ENCODE data around the gene ENDOU. TPM values are rescaled to one million over a fixed set of nuclear protein-coding genes. Genes with fewer than 3 reads are reported as not detected.

Gene ENDOU
- total RNA-seq, 2 experiments from 2014 or later, result 0.19 TPM; not detected in 1

DNA sequence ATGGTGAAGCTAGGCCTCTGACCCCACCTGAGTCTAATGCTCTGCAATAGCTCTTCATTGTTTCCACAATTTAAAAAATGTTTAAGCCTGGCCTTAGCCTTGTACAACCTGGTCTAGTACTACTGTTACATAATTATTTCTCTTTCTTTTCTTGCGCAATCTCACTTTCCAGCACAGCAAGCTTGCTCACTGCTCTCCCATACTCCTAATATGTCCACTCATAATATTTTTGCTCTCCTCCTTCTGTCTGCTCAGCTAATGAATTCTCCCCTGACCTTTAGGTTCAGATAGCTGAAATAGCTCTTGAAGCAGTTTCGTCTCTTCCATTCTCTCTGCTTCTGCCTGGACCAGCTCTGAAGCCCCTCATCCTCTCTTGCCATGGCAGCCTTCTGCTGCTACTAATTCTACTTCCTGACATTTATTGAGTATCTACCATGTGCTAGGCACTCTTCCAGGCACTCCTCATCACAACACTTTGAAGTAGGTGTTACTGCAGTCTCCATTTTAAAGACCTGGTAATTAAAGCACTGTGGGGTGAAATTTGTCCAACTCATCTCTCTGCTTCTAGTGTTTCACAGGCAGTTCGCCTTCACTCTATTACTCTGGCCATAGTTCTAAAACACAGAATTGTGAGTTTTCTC lies 44.9 kb upstream of the ENDOU start:
- Histone ChIP-seq H4K20me1 (ENCODE audit: insufficient read depth, low read length) (no peaks in the 10 kb centered on the region), H3K79me2 (ENCODE audit: insufficient read depth, low read depth, low read length) (no peaks in the 10 kb centered on the region), H2AFZ (ENCODE audit: low read length) (no peak overlapping the region), H3K9me3 (ENCODE audit: low read length) (no peaks in the 10 kb centered on the region), H3K9me2 (ENCODE audit: insufficient read depth, low read length) (no peaks in the 10 kb centered on the region), H3K36me3 (ENCODE audit: insufficient read depth, low read length) (no peaks in the 10 kb centered on the region), H3K4me2 (ENCODE audit: low read length) (no peak overlapping the region), H3K4me3 (ENCODE audit: low read depth, low read length, poor library complexity, severe bottlenecking) (no peak overlapping the region), H3K27ac (ENCODE audit: low read depth, low read length, poor library complexity, severe bottlenecking) (no peak overlapping the region), H3K4me1 (ENCODE audit: insufficient read depth, low read length, poor library complexity, severe bottlenecking) (peaks cover 29% of the 10 kb centered on the region)
- no TSS peak for BruUV-seq (replicated peaks)
- intact Hi-C loops (cut with micrococcal nuclease; ENCODE audit: unreplicated experiment), result loop anchor here (10.0 kb wide), 1 partner anchor 195 kb away; the partner anchor contains the start of gene TMEM106C
- no peak for DNase-seq (ENCODE audit: low spot score)
- ChIA-PET POLR2A (interaction anchor here (1.1 to 2.7 kb wide), 3 partner anchors 12 to 29 kb away, joined by 3 to 14 read pairs (median 10); partner anchors contain the start of gene RAPGEF3), CTCF (ENCODE audit: unreplicated experiment) (interaction anchor here (1.0 to 7.1 kb wide), 2 partner anchors 27 to 30 kb away, joined by 5 to 74 read pairs; no protein-coding TSS in a partner anchor)
- TF ChIP-seq, protein P1, sequence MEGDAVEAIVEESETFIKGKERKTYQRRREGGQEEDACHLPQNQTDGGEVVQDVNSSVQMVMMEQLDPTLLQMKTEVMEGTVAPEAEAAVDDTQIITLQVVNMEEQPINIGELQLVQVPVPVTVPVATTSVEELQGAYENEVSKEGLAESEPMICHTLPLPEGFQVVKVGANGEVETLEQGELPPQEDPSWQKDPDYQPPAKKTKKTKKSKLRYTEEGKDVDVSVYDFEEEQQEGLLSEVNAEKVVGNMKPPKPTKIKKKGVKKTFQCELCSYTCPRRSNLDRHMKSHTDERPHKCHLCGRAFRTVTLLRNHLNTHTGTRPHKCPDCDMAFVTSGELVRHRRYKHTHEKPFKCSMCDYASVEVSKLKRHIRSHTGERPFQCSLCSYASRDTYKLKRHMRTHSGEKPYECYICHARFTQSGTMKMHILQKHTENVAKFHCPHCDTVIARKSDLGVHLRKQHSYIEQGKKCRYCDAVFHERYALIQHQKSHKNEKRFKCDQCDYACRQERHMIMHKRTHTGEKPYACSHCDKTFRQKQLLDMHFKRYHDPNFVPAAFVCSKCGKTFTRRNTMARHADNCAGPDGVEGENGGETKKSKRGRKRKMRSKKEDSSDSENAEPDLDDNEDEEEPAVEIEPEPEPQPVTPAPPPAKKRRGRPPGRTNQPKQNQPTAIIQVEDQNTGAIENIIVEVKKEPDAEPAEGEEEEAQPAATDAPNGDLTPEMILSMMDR (conservative IDR thresholded peaks at IDR 0.05; ENCODE audit: low read length), result no peak
- TF ChIP-seq EZH2phosphoT487 (IDR thresholded peaks at IDR 0.05; ENCODE audit: borderline replicate concordance, low read depth, low read length), result no peak

DNA sequence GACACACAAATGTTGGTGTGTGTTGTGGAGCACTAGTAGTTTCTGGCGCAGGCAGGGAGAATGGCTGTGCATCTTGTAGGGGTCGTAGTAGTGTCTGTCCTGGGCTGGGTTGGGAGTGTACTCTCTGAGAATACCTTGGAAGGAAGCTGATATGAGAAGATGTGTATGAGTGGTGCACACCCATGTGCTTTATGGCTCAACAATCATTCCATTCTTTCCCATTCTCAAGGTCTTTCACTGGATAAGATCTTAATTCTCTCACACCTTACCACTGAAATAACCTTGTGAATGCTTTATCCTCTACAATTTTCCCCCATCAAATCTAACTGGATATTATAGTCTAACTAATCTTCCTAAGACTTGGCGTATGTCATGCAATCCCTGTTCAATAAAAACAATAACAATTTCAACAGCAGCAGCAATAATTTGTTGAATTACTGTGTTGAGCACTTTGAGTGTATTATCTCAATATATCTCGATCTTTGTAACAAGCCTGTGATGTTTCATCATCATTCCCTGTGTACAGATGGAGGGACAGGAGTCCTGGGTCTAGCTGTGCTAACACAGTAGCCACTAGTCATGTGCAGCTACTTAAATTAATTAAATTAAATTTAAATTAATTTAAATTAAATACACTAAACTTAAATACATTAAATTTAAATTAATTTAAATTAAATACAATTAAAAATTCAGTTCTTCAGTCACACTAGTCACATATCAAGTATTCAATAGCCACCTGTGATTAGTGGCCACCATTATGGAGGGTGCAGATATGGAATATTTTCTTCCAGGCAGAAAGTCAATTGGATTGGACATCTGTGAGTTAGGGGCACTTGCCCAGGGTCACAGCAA lies 44.2 kb upstream of the ENDOU start:
- no peak for TF ChIP-seq EZH2phosphoT487 (IDR thresholded peaks at IDR 0.05; ENCODE audit: borderline replicate concordance, low read depth, low read length)
- TF ChIP-seq, protein P1 (conservative IDR thresholded peaks at IDR 0.05; ENCODE audit: low read length), result no peak
- H3K9me2 ChIP-seq (ENCODE audit: insufficient read depth, low read length), result no peaks in the 10 kb centered on the region
- peaks cover 21% of the 10 kb centered on the region for H3K4me1 ChIP-seq (ENCODE audit: insufficient read depth, low read length, poor library complexity, severe bottlenecking)
- H3K36me3 ChIP-seq (ENCODE audit: insufficient read depth, low read length), result no peaks in the 10 kb centered on the region
- H2AFZ ChIP-seq (ENCODE audit: low read length), result no peak overlapping the region
- H3K79me2 ChIP-seq (ENCODE audit: insufficient read depth, low read depth, low read length), result no peaks in the 10 kb centered on the region
- intact Hi-C loops (cut with micrococcal nuclease; ENCODE audit: unreplicated experiment), result loop anchor here (10.0 kb wide), 1 partner anchor 195 kb away; the partner anchor contains the start of gene TMEM106C
- no peaks in the 10 kb centered on the region for H4K20me1 ChIP-seq (ENCODE audit: insufficient read depth, low read length)
- H3K9me3 ChIP-seq (ENCODE audit: low read length), result no peaks in the 10 kb centered on the region
- no peak overlapping the region for H3K4me2 ChIP-seq (ENCODE audit: low read length)
- no peak overlapping the region for H3K27ac ChIP-seq (ENCODE audit: low read depth, low read length, poor library complexity, severe bottlenecking)
- no peak for DNase-seq (ENCODE audit: low spot score)
- ChIA-PET CTCF (ENCODE audit: unreplicated experiment) (interaction anchor here (1.0 to 7.1 kb wide), 3 partner anchors 26 to 72 kb away, joined by 3 to 74 read pairs (median 5); no protein-coding TSS in a partner anchor), POLR2A (interaction anchor here (1.1 to 2.7 kb wide), 3 partner anchors 12 to 29 kb away, joined by 3 to 14 read pairs (median 10); partner anchors contain the start of gene RAPGEF3)
- H3K4me3 ChIP-seq (ENCODE audit: low read depth, low read length, poor library complexity, severe bottlenecking), result no peak overlapping the region
- BruUV-seq (replicated peaks), result no TSS peak
